H1 (cell line): ENCODE data around the gene OCEL1. TPM values are rescaled to one million over a fixed set of nuclear protein-coding genes. Genes with fewer than 3 reads are reported as not detected.

ENCODE experiments used
- CTCF ChIA-PET: fragments of 300-600 bp; sonication (Branson Sonifier 250); formaldehyde crosslinking; loops from one replicate; lab custom pipeline; 2021; ENCODE audit not compliant: partially characterized antibody; lab: Charles Lee
- POLR2A ChIA-PET: fragments of 300-600 bp; sonication (Branson Sonifier 250); formaldehyde crosslinking; loops from one replicate; lab custom pipeline; 2021; ENCODE audit warnings: inconsistent platforms; ENCODE audit not compliant: partially characterized antibody; lab: Charles Lee
- DNase-seq, 2 experiments: peaks; one replicate each; pipeline versions ENCODE4 v3.0.0 to v3.0.0-alpha.2; 2010 to 2022; ENCODE audit warnings: low spot score in 2 of 2, low read depth in 1 of 2, mixed read lengths in 1 of 2
- FAIRE-seq: peaks from 2 replicates; lab custom pipeline; 2011; peaks lifted over from hg19 to GRCh38; lab: Jason Lieb, UNC
- H2AFZ ChIP-seq: 2 replicates; pipeline ENCODE4 v1.8.1; 2012; ENCODE audit warnings: low read length, inconsistent platforms
- H2AK5ac ChIP-seq: 2 replicates; pipeline ENCODE4 v1.6.1; 2013; ENCODE audit warnings: low read depth, low read length
- H2BK120ac ChIP-seq: replicated peaks from 2 replicates; pipeline ENCODE3; 2013; ENCODE audit warnings: low read depth, low read length, inconsistent platforms
- H2BK12ac ChIP-seq: 2 replicates; pipeline ENCODE4 v1.6.1; 2013; ENCODE audit warnings: low read depth, low read length
- H2BK15ac ChIP-seq: 2 replicates; pipeline ENCODE4 v1.6.1; 2013; ENCODE audit warnings: low read length
- H2BK20ac ChIP-seq: 2 replicates; pipeline ENCODE4 v1.6.1; 2013; ENCODE audit warnings: low read length
- H2BK5ac ChIP-seq: 2 replicates; pipeline ENCODE4 v1.6.1; 2013; ENCODE audit warnings: low read depth, low read length
- H3K14ac ChIP-seq: 2 replicates; pipeline ENCODE4 v1.6.1; 2013; ENCODE audit warnings: inconsistent platforms; ENCODE audit not compliant: insufficient read length
- H3K18ac ChIP-seq: 2 replicates; pipeline ENCODE4 v1.6.1; 2013; ENCODE audit warnings: low read length; ENCODE audit errors: extremely low read depth
- H3K23ac ChIP-seq: 2 replicates; pipeline ENCODE4 v1.6.1; 2013; ENCODE audit warnings: inconsistent platforms; ENCODE audit not compliant: insufficient read length
- H3K23me2 ChIP-seq: 2 replicates; pipeline ENCODE4 v1.6.1; 2013; ENCODE audit warnings: low read depth, low read length
- H3K27ac ChIP-seq: 2 replicates; pipeline ENCODE4 v1.6.1; 2011; ENCODE audit warnings: low read depth, low read length, inconsistent platforms
- H3K27me3 ChIP-seq, 4 experiments: replicated peaks in 1 of 4; 1 replicate in 1 of 4; 2 replicates in 3 of 4; pipeline versions ENCODE4 v1.6.1 to v1.8.1; 2011 to 2013; ENCODE audit warnings: low read length in 3 of 4, mild to moderate bottlenecking in 3 of 4, inconsistent platforms in 2 of 4, mixed read lengths in 2 of 4, moderate library complexity in 1 of 4; ENCODE audit not compliant: control insufficient read depth in 3 of 4, insufficient read depth in 3 of 4; ENCODE audit errors: extremely low read depth in 1 of 4
- H3K36me3 ChIP-seq, 4 experiments: 2 replicates each; pipeline versions ENCODE4 v1.6.1 to v1.8.1; 2011 to 2013; ENCODE audit warnings: mild to moderate bottlenecking in 4 of 4, low read length in 3 of 4, moderate library complexity in 2 of 4, control low read depth in 1 of 4, inconsistent platforms in 1 of 4; ENCODE audit not compliant: insufficient read depth in 4 of 4, control insufficient read depth in 2 of 4
- H3K4ac ChIP-seq: replicated peaks from 2 replicates; pipeline ENCODE3; 2013; ENCODE audit warnings: low read length, low read depth, mixed read lengths, inconsistent platforms; ENCODE audit not compliant: insufficient read length
- H3K4me1 ChIP-seq, 4 experiments: replicated peaks in 1 of 4; 1 replicate in 1 of 4; 2 replicates in 3 of 4; pipeline versions ENCODE4 v1.6.1 to v1.8.1; 2011 to 2013; ENCODE audit warnings: low read length in 3 of 4, inconsistent platforms in 2 of 4, mixed read lengths in 1 of 4; ENCODE audit not compliant: insufficient read depth in 4 of 4, control insufficient read depth in 3 of 4
- H3K4me2 ChIP-seq, 2 experiments: 2 replicates each; pipeline versions ENCODE4 v1.6.1 to v1.8.1; 2011 to 2013; ENCODE audit warnings: low read depth in 2 of 2, low read length in 2 of 2, control low read depth in 1 of 2, inconsistent platforms in 1 of 2, mild to moderate bottlenecking in 1 of 2; ENCODE audit not compliant: insufficient read depth in 1 of 2
- H3K4me3 ChIP-seq, 4 experiments: fragments of 200-600, 300-600 bp in 1 of 4; sonication (generic), shearing (Covaris generic), sonication (Bioruptor Twin) in 1 of 4; 2 replicates each; pipeline versions ENCODE4 v1.5.1 to v1.8.1; 2011 to 2016; ENCODE audit warnings: low read length in 4 of 4, low read depth in 3 of 4, control low read depth in 2 of 4, inconsistent platforms in 2 of 4, mild to moderate bottlenecking in 2 of 4, mixed read lengths in 1 of 4, moderate library complexity in 1 of 4; ENCODE audit not compliant: insufficient read depth in 2 of 4; ENCODE audit errors: extremely low read depth in 1 of 4
- H3K56ac ChIP-seq: replicated peaks from 2 replicates; pipeline ENCODE3; 2013; ENCODE audit warnings: low read depth, mild to moderate bottlenecking, mixed read lengths, low read length, inconsistent platforms; ENCODE audit not compliant: insufficient read length
- H3K79me1 ChIP-seq: 2 replicates; pipeline ENCODE4 v1.6.1; 2013; ENCODE audit warnings: low read depth, low read length, control low read depth
- H3K79me2 ChIP-seq, 2 experiments: 2 replicates each; pipeline versions ENCODE4 v1.6.1 to v1.8.1; 2012 to 2013; ENCODE audit warnings: low read length in 2 of 2, mild to moderate bottlenecking in 2 of 2, inconsistent platforms in 1 of 2; ENCODE audit not compliant: insufficient read depth in 2 of 2, control insufficient read depth in 1 of 2
- H3K9ac ChIP-seq, 4 experiments: replicated peaks in 1 of 4; 1 replicate in 1 of 4; 2 replicates in 3 of 4; pipeline versions ENCODE4 v1.6.1 to v1.8.1; 2011 to 2013; ENCODE audit warnings: low read depth in 3 of 4, low read length in 3 of 4, control low read depth in 2 of 4, mild to moderate bottlenecking in 2 of 4, moderate library complexity in 2 of 4, inconsistent platforms in 1 of 4; ENCODE audit errors: extremely low read depth in 1 of 4
- H3K9me3 ChIP-seq, 2 experiments: 2 replicates each; pipeline versions ENCODE4 v1.6.1 to v1.8.1; 2012 to 2013; ENCODE audit warnings: mild to moderate bottlenecking in 2 of 2, moderate library complexity in 2 of 2, control low read depth in 1 of 2, inconsistent platforms in 1 of 2, low read depth in 1 of 2, low read length in 1 of 2, mixed read lengths in 1 of 2; ENCODE audit not compliant: insufficient read depth in 2 of 2
- H4K20me1 ChIP-seq, 2 experiments: replicated peaks in 1 of 2; 2 replicates each; pipeline versions ENCODE3 to v1.8.1; 2011 to 2013; ENCODE audit warnings: inconsistent platforms in 2 of 2, low read length in 2 of 2, mild to moderate bottlenecking in 1 of 2; ENCODE audit not compliant: insufficient read depth in 2 of 2, control insufficient read depth in 1 of 2
- H4K5ac ChIP-seq: 2 replicates; pipeline ENCODE4 v1.6.1; 2013; ENCODE audit warnings: low read length, low read depth, mixed read lengths, inconsistent platforms; ENCODE audit not compliant: insufficient read length
- H4K8ac ChIP-seq: 2 replicates; pipeline ENCODE4 v1.8.0; 2013; ENCODE audit warnings: mild to moderate bottlenecking, moderate library complexity, low read length, inconsistent platforms; ENCODE audit not compliant: insufficient read depth; ENCODE audit errors: extremely low read depth
- H4K91ac ChIP-seq: replicated peaks from 2 replicates; pipeline ENCODE3; 2013; ENCODE audit warnings: low read length, mixed read lengths, inconsistent platforms; ENCODE audit not compliant: insufficient read length
- BCL11A ChIP-seq, 2 experiments: IDR thresholded peaks; one replicate each; pipeline ENCODE4 v1.6.1; 2011; ENCODE audit warnings: low read depth in 2 of 2, low read length in 2 of 2, mild to moderate bottlenecking in 2 of 2
- CTBP2 ChIP-seq: IDR thresholded peaks from 2 replicates; pipeline ENCODE4 v1.7.0; 2011; ENCODE audit warnings: borderline replicate concordance, mild to moderate bottlenecking, moderate library complexity, mixed read lengths, low read length; ENCODE audit not compliant: insufficient read depth, insufficient read length
- EP300 ChIP-seq, 2 experiments: IDR thresholded peaks; 1 replicate in 1 of 2; 2 replicates in 1 of 2; pipeline ENCODE4 v1.6.1; 2011 to 2012; ENCODE audit warnings: low read depth in 2 of 2, low read length in 2 of 2, mild to moderate bottlenecking in 2 of 2, borderline replicate concordance in 1 of 2, inconsistent platforms in 1 of 2, moderate library complexity in 1 of 2
- KDM4A ChIP-seq: IDR thresholded peaks from one replicate; pipeline ENCODE4 v1.7.1; 2012; ENCODE audit warnings: low read depth, mild to moderate bottlenecking, moderate library complexity, low read length, inconsistent platforms; ENCODE audit not compliant: severe bottlenecking
- NRF1 ChIP-seq: IDR thresholded peaks from 2 replicates; pipeline ENCODE4 v1.6.1; 2011; ENCODE audit warnings: mild to moderate bottlenecking, low read depth, low read length, improper control_type of control experiment
- PHF8 ChIP-seq: fragments of 200-600 bp; sonication (generic); conservative IDR thresholded peaks from 2 replicates; pipeline ENCODE4 v1.7.1; 2012; ENCODE audit warnings: low read depth, mild to moderate bottlenecking, inconsistent platforms, low read length, moderate library complexity
- POLR2A ChIP-seq, 2 experiments: IDR thresholded peaks; 1 replicate in 1 of 2; 2 replicates in 1 of 2; pipeline ENCODE4 v1.6.1; 2011; ENCODE audit warnings: low read depth in 2 of 2, low read length in 2 of 2, mild to moderate bottlenecking in 2 of 2; ENCODE audit errors: control extremely low read depth in 1 of 2
- SP1 ChIP-seq: IDR thresholded peaks from 2 replicates; pipeline ENCODE4 v1.6.1; 2011; ENCODE audit warnings: low read depth, low read length
- SP4 ChIP-seq: IDR thresholded peaks from 2 replicates; pipeline ENCODE4 v1.6.1; 2012; ENCODE audit warnings: low read length, inconsistent platforms
- WGBS, 2 experiments: shearing (Covaris generic) in 1 of 2; methylation state at CpG; one replicate each; pipeline versions ENCODE4 v1.1.6 to v1.1.7; 2013 to 2015; ENCODE audit warnings: low lambda C conversion rate in 2 of 2, mixed read lengths in 2 of 2, inconsistent platforms in 1 of 2, low coverage in 1 of 2, missing lambda C conversion rate in 1 of 2; ENCODE audit not compliant: insufficient replicate concordance in 2 of 2, insufficient coverage in 1 of 2, insufficient read length in 1 of 2; ENCODE audit errors: extremely low coverage in 1 of 2, missing lambda C conversion rate in 1 of 2; 5-methylcytosine and 5-hydroxymethylcytosine counted together
- polyA plus RNA-seq, 7 experiments: library from polyadenylated mRNA; depleted of rRNA in 3 of 7; stranded (reverse) in 5 of 7; unstranded in 2 of 7; fragments of >200 nt in 5 of 7; fragments of 200-250 nt in 2 of 7; gene quantifications; 1 replicate in 5 of 7; 2 replicates in 1 of 7; 4 replicates in 1 of 7; pipeline versions ENCODE4 v1.2.1 to v1.2.3, GENCODE V29; 2011 to 2013; ENCODE audit warnings: missing spikeins in 2 of 7, mixed read lengths in 2 of 7
- total RNA-seq: library from RNA; stranded (reverse); fragmentation: NEBNext Ultra II Directional; extraction: Animal tissue kit (Norgen Biotek cat#: 25700); gene quantifications from 2 replicates; pipeline ENCODE4 v1.2.1, GENCODE V29; 2021
- TF ChIP-seq, protein P1 (sequence below): IDR thresholded peaks from 2 replicates; pipeline ENCODE4 v1.6.1; 2012; ENCODE audit warnings: inconsistent platforms
- TF ChIP-seq, protein P2 (sequence below), 3 experiments: IDR thresholded peaks; 1 replicate in 2 of 3; 2 replicates in 1 of 3; pipeline versions ENCODE4 v1.5.1 to v1.6.1; 2011; ENCODE audit warnings: low read length in 3 of 3, mild to moderate bottlenecking in 3 of 3, inconsistent platforms in 2 of 3, low read depth in 1 of 3, moderate library complexity in 1 of 3; ENCODE audit not compliant: insufficient read depth in 1 of 3; ENCODE audit errors: control extremely low read depth in 1 of 3

OCEL1 gene
- total and polyA plus RNA-seq, 2 of the 8 experiments (the other 6 are each of a cell fraction or from before 2014, with no cell fraction given): 13.3 to 32.6 TPM

DNA sequence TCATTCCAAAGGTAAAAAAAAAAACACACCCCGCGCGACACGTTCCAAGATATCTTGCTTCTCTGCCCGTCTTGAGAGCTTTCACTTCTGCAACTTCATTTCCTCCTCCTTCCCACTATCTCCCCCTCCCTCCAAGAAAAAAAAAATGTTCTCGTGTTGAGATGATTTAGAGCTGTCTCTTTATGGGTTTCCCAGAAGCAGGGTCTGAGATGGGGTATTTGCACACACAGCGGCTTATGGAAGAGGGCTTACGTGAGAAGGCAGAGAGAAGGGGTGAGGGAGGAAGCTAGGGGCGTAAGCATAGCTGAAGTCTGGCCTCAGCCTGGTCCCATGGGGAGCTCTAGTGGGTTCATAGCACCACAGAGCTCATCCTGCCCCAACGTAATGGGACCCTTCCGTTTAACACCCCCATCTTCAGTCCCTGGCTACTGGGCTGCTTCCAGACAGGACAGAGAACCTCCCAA is 42.1 kb upstream of the OCEL1 start:
- Histone ChIP-seq H3K4ac (no peak overlapping the region), H2BK12ac (no peak overlapping the region), H2AK5ac (no peak overlapping the region), H3K36me3 (peaks cover 0 to 6% (median 5%) of the 10 kb centered on the region in 4 experiments; a peak in 5 of 8 replicates), H4K20me1 (peaks cover 0 to 4% of the 10 kb centered on the region in 2 experiments), H3K9me3 (no peaks in the 10 kb centered on the region), H3K18ac (no peak overlapping the region), H4K8ac (no peak overlapping the region), H2AFZ (no peak overlapping the region), H3K56ac (no peak overlapping the region), H3K27me3 (no peaks in the 10 kb centered on the region), H3K4me2 (no peak overlapping the region), H3K79me1 (no peaks in the 10 kb centered on the region), H3K9ac (no peak overlapping the region), H3K4me3 (no peak overlapping the region), H2BK15ac (no peak overlapping the region), H2BK5ac (no peak overlapping the region), H2BK120ac (no peak overlapping the region), H4K91ac (no peak overlapping the region), H3K79me2 (no peaks in the 10 kb centered on the region), H3K14ac (no peak overlapping the region), H3K4me1 (peaks cover 0 to 11% (median 8%) of the 10 kb centered on the region in 4 experiments; a peak in 6 of 7 replicates), H4K5ac (no peak overlapping the region), H3K23me2 (no peaks in the 10 kb centered on the region), H2BK20ac (no peak overlapping the region), H3K27ac (no peak overlapping the region), H3K23ac (no peak overlapping the region)
- DNase-seq (no peak), FAIRE-seq (no peak)
- 94% methylated on average over 11 of the region's 11 CpGs; no CpG with 5 or more reads in 1 of the 2 experiments for WGBS, 2 experiments
- ChIA-PET CTCF (interaction anchor here (0.8 to 1.7 kb wide), 7 partner anchors 11 to 107 kb away, joined by 3 to 5 read pairs (median 4); partner anchors contain the start of gene USE1), POLR2A (interaction anchor here (0.5 kb wide), 1 partner anchor 98 kb away, joined by 6 read pairs; no protein-coding TSS in a partner anchor)
- no peak for TF ChIP-seq SP1
- no peak for TF ChIP-seq SP4
- no peak for TF ChIP-seq BCL11A (IDR thresholded peaks at IDR 0.05; ENCODE audit: low read depth in 2 of 2, low read length in 2 of 2)
- TF ChIP-seq, protein P1, sequence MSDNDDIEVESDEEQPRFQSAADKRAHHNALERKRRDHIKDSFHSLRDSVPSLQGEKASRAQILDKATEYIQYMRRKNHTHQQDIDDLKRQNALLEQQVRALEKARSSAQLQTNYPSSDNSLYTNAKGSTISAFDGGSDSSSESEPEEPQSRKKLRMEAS: no peak
- TF ChIP-seq, protein P2, sequence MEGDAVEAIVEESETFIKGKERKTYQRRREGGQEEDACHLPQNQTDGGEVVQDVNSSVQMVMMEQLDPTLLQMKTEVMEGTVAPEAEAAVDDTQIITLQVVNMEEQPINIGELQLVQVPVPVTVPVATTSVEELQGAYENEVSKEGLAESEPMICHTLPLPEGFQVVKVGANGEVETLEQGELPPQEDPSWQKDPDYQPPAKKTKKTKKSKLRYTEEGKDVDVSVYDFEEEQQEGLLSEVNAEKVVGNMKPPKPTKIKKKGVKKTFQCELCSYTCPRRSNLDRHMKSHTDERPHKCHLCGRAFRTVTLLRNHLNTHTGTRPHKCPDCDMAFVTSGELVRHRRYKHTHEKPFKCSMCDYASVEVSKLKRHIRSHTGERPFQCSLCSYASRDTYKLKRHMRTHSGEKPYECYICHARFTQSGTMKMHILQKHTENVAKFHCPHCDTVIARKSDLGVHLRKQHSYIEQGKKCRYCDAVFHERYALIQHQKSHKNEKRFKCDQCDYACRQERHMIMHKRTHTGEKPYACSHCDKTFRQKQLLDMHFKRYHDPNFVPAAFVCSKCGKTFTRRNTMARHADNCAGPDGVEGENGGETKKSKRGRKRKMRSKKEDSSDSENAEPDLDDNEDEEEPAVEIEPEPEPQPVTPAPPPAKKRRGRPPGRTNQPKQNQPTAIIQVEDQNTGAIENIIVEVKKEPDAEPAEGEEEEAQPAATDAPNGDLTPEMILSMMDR (IDR thresholded peaks at IDR 0.05; ENCODE audit: control extremely low read depth in 1 of 3, insufficient read depth in 1 of 3, low read depth in 1 of 3, low read length in 3 of 3): no peak
- no peak for TF ChIP-seq CTBP2
- TF ChIP-seq NRF1: no peak
- TF ChIP-seq PHF8: no peak
- TF ChIP-seq POLR2A (IDR thresholded peaks at IDR 0.05; ENCODE audit: control extremely low read depth in 1 of 2, low read depth in 2 of 2, low read length in 2 of 2): no peak
- no peak for TF ChIP-seq EP300 (IDR thresholded peaks at IDR 0.05; ENCODE audit: borderline replicate concordance in 1 of 2, low read depth in 2 of 2, low read length in 2 of 2)
- no peak for TF ChIP-seq KDM4A
